ENCODE measurements around the gene DMRT2.

Gene DMRT2

GRCh38 chr9:1098551-1098950, 48.4 kb downstream of the DMRT2 start:
- DNase-seq: no peak

GRCh38 chr9:1100201-1100600, 50.0 kb downstream of the DMRT2 start:
- no peak for DNase-seq

- DNase-seq: peak; percentile 14
These were observed 50.8 kb downstream of the DMRT2 start for GRCh38 chr9:1100945-1101344.

GRCh38 chr9:1101846-1102641, 51.9 kb downstream of the DMRT2 start:
- DNase-seq: no peak

- DNase-seq: no peak
These were observed 52.4 kb downstream of the DMRT2 start for GRCh38 chr9:1102642-1102970.
